Transverse colon (tissue), 4 donors: ENCODE data around the gene MRPL10. TPM values are rescaled to one million over a fixed set of nuclear protein-coding genes. Genes with fewer than 3 reads are reported as not detected.

Source experiments
- DNase-seq: peaks from one replicate; pipeline ENCODE4 v3.0.0-alpha.2; 2019
- H3K27ac ChIP-seq, 4 donors: fragments of 200-600 bp; sonication (generic); 2 replicates each; pipeline ENCODE4 v1.5.1; 2016 to 2018; ENCODE audit warnings: inconsistent platforms in 4 of 4
- H3K27me3 ChIP-seq: fragments of 200-600 bp; sonication (generic); 2 replicates; pipeline ENCODE4 v1.5.1; 2017; ENCODE audit warnings: inconsistent platforms
- H3K36me3 ChIP-seq, 4 donors: fragments of 200-600 bp; sonication (generic); 2 replicates each; pipeline ENCODE4 v1.5.1; 2017 to 2019; ENCODE audit warnings: inconsistent platforms in 4 of 4
- H3K4me1 ChIP-seq, 4 donors: fragments of 200-600 bp; sonication (generic); 2 replicates each; pipeline ENCODE4 v1.5.1; 2017 to 2020; ENCODE audit warnings: inconsistent platforms in 4 of 4
- H3K4me3 ChIP-seq, 4 donors: fragments of 200-600 bp; sonication (generic); 1 replicate in 1 of 4; 2 replicates in 3 of 4; pipeline versions ENCODE4 v1.5.1 to v1.6.1; 2017 to 2019; ENCODE audit warnings: inconsistent platforms in 4 of 4
- H3K9me3 ChIP-seq, 2 donors: fragments of 200-600 bp; sonication (generic); 2 replicates each; pipeline ENCODE4 v1.5.1; 2017 to 2019; ENCODE audit warnings: inconsistent platforms in 2 of 2
- CTCF ChIP-seq, 5 experiments: fragments of 200-600 bp in 3 of 5; fragments of 450-650 bp in 2 of 5; sonication (generic) in 3 of 5; IDR thresholded peaks; 1 replicate in 2 of 5; 2 replicates in 3 of 5; pipeline ENCODE4 v1.5.1; 2016 to 2017; ENCODE audit warnings: antibody characterized with exemption in 5 of 5, inconsistent platforms in 3 of 5, mild to moderate bottlenecking in 2 of 5, moderate library complexity in 1 of 5
- EP300 ChIP-seq: sonication (generic); formaldehyde crosslinking; IDR thresholded peaks from one replicate; pipeline ENCODE4 v1.6.1; 2017; ENCODE audit warnings: antibody characterized with exemption, low read depth
- POLR2A ChIP-seq: fragments of 450-650 bp; IDR thresholded peaks from one replicate; pipeline ENCODE4 v1.6.1; 2016; ENCODE audit warnings: antibody characterized with exemption, mild to moderate bottlenecking, moderate library complexity
- POLR2AphosphoS5 ChIP-seq, 3 donors: sonication (generic); formaldehyde crosslinking; IDR thresholded peaks; one replicate each; pipeline ENCODE4 v1.6.1; 2016; ENCODE audit warnings: antibody characterized with exemption in 3 of 3
- WGBS, 2 donors: methylation state at CpG; one replicate each; pipeline ENCODE4 v1.1.5; 2018; ENCODE audit warnings: low coverage in 1 of 2; 5-methylcytosine and 5-hydroxymethylcytosine counted together
- in situ Hi-C, 4 donors: fragments of 200-750 bp; cut with MboI; loops; one replicate each; pipeline versions ENCODE4 v1.15.0 to v1.15.1; 2017; ENCODE audit warnings: low sequenced_read_pairs in 3 of 4, low pct_ligation_motif_present in 1 of 4, low pct_unique_long_range_greater_than_20kb in 1 of 4
- intact Hi-C: fragments of 100-400 bp; cut with DNase I; formaldehyde crosslinking; loops from one replicate; pipeline ENCODE4 v1.15.1; 2023; ENCODE audit warnings: low total_unique reads
- total RNA-seq, 4 donors: library from RNA; depleted of rRNA; stranded (reverse); fragments of >200 nt; gene quantifications; one replicate each; pipeline ENCODE4 v1.1.0, GENCODE V29; 2016

MRPL10 gene
- total RNA-seq, 4 donors from 2014 or later: 12.9 to 41.8 (median 32.0) TPM

DNA sequence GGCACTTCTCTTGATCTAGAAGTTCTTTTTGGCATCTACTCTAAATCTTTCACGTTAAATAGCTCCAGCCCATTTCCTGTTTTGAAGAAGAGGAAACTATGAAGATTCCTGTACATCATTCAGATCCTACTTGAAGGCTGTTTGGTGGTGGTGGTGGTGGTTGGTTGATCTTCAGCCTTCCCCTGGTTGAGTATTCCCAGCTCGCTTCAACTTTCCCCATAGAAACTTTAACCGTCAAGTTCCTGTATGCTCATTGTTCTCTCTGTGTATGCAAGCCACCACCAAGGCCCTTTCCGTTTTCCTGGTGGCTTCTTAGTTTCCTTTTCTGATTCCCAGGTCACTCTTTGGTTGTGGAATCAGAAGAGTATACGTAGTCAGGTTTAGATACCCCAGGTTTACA is 3.4 kb upstream of the MRPL10 start:
- no peaks in the 10 kb centered on the region for H3K9me3 ChIP-seq
- no peak for DNase-seq
- intact Hi-C loops: no loop called here
- no peaks in the 10 kb centered on the region for H3K36me3 ChIP-seq
- no peaks in the 10 kb centered on the region for H3K27me3 ChIP-seq
- in situ Hi-C loops: loop anchor here in 1 of 4 donors (25.0 kb wide), 1 partner anchor 128 kb away; the partner anchor contains the start of genes CDK5RAP3 and PRR15L
- no peak overlapping the region for H3K4me3 ChIP-seq
- H3K27ac ChIP-seq: no peak overlapping the region
- H3K4me1 ChIP-seq: peaks cover 16 to 23% (median 19%) of the 10 kb centered on the region in 4 donors
- 62% methylated on average over 5 of the region's 5 CpGs for WGBS, 2 donors
- TF ChIP-seq CTCF (IDR thresholded peaks at IDR 0.05) (no peak), POLR2AphosphoS5 (IDR thresholded peaks at IDR 0.05) (no peak), EP300 (no peak), POLR2A (no peak)

DNA sequence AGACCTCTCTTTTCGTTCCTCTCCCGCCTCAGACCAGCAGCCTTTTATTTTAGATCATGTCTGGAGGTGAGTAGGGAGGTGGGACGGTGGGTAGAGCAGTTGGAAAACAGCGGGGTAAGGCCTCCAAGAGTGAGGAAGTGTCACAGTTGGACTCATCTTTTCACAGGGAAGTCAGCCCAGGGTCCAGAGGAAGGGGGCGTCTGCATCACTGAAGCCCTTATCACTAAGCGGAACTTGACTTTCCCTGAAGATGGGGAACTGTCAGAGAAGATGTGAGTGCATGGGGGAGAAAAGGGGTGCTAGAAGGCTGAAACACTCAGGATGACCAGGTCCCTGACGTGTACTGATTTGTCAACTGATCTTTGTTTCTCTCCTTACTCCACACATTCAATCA is 590 bp upstream of the MRPL10 start:
- Histone ChIP-seq H3K4me3 (peak overlapping the region in 3 of 4 donors; percentile 65 to 92 (median 84)), H3K27ac (peak overlapping the region; percentile 85 to 90 (median 88)), H3K9me3 (no peaks in the 10 kb centered on the region), H3K36me3 (peaks cover 0 to 14% (median 3%) of the 10 kb centered on the region in 4 donors), H3K4me1 (peaks cover 17 to 24% (median 19%) of the 10 kb centered on the region in 4 donors), H3K27me3 (no peaks in the 10 kb centered on the region)
- 0 to 21% methylated on average over 2 to 7 of the region's 7 CpGs for WGBS, 2 donors
- intact Hi-C loops (no loop called here), in situ Hi-C loops (loop anchor here in 1 of 4 donors (25.0 kb wide), 1 partner anchor 130 kb away; the partner anchor contains the start of genes CDK5RAP3 and PRR15L)
- peak; percentile 8 for DNase-seq
- TF ChIP-seq POLR2A (no peak), POLR2AphosphoS5 (IDR thresholded peaks at IDR 0.05) (no peak), EP300 (no peak), CTCF (IDR thresholded peaks at IDR 0.05) (no peak)

DNA sequence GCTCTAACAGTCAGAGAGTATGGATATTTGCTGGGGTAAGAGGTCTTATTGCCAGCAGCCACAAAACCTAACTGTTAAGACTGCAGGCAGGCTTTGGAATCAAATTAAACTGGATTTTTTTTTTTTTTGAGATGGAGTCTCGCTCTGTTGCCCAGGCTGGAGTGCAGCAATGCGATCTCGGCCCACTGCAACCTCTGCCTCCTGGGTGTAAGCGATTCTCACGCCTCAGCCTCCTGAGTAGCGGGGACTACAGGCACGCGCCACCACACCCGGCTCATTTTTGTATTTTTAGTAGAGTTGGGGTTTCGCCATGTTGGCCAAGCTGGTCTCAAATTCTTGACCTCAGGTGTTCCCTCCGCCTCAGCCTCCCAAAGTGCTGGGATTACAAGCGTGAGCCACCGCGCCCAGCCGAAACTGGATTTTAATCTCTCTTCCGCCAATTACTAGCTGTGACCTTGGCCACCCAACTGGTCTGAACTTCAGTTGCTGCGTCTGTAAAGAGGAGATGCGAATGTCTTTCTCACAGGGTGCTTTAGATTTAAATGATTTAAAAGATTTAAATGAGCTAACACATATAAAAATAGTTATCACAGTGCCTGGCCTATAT is 842 bp downstream of the MRPL10 start:
- no peaks in the 10 kb centered on the region for H3K9me3 ChIP-seq
- TF ChIP-seq POLR2A (no peak), EP300 (no peak), CTCF (IDR thresholded peaks at IDR 0.05) (no peak), POLR2AphosphoS5 (IDR thresholded peaks at IDR 0.05) (no peak)
- no peaks in the 10 kb centered on the region for H3K27me3 ChIP-seq
- DNase-seq: no peak
- H3K4me3 ChIP-seq: peak overlapping the region; percentile 65 to 92 (median 84)
- in situ Hi-C loops (loop anchor here in 1 of 4 donors (25.0 kb wide), 1 partner anchor 132 kb away; the partner anchor contains the start of genes CDK5RAP3 and PRR15L), intact Hi-C loops (no loop called here)
- H3K36me3 ChIP-seq: peaks cover 0 to 26% (median 9%) of the 10 kb centered on the region in 4 donors
- H3K4me1 ChIP-seq: peaks cover 17 to 24% (median 19%) of the 10 kb centered on the region in 4 donors
- WGBS, 2 donors: 66 to 67% methylated on average over 3 to 18 of the region's 18 CpGs
- H3K27ac ChIP-seq: peak overlapping the region; percentile 85 to 90 (median 88)

DNA sequence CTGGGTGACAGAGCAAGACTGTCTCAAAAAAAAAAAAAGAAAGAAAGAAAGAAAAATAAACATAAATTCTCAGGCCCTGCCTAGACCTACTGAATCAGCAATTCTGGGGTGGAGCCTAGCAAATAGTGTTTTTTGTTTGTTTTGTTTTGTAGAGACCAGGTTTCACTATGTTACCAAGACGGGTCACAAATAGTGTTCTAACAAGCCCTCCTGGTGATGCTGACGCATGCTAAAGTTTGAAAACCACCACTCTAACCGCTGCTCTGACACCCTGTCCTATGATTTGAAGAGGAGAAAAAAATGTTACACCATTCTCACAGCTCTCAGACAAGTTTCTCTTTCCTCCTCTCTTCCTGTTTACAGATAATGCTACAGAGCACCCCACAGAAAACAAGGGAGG is 1.5 kb downstream of the MRPL10 start:
- peaks cover 17 to 24% (median 19%) of the 10 kb centered on the region in 4 donors for H3K4me1 ChIP-seq
- peak overlapping the region in 3 of 4 donors; percentile 87 to 90 (median 90) for H3K27ac ChIP-seq
- H3K9me3 ChIP-seq: no peaks in the 10 kb centered on the region
- no peak for DNase-seq
- H3K4me3 ChIP-seq: peak overlapping the region in 1 of 4 donors; percentile 92
- peaks cover 0 to 31% (median 12%) of the 10 kb centered on the region in 4 donors for H3K36me3 ChIP-seq
- no peaks in the 10 kb centered on the region for H3K27me3 ChIP-seq
- no peak for TF ChIP-seq CTCF (IDR thresholded peaks at IDR 0.05)
- TF ChIP-seq POLR2A: peak; percentile 21
- 80 to 84% methylated on average over 2 to 3 of the region's 3 CpGs for WGBS, 2 donors
- in situ Hi-C loops (loop anchor here in 1 of 4 donors (25.0 kb wide), 1 partner anchor 132 kb away; the partner anchor contains the start of genes CDK5RAP3 and PRR15L), intact Hi-C loops (no loop called here)
